ENCODE data around the gene MYH3.

The MYH3 gene

DNA sequence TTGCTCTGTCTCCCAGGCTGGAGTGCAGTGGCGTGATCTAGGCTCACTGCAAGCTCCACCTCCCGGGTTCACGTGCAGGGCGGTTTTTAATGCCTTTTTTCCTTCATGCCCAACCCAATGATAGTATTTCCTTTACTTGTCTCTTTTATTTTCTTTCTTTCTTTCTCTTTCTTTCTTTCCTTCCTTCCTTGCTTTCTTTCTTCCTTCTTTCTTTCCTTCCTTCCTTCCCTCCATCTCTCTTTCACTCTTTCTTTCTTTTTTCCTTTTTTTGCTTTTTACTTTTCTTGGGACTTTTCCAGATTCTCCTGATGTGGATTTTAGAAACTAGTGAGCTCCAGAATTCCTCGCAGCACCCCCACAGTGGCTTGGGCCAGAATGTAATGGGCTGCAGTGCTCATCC lies 3.1 kb downstream of the MYH3 start:
- Histone ChIP-seq H3K4me2 (ENCODE audit: low read length) (no peak overlapping the region), H3K79me2 (ENCODE audit: control insufficient read depth, low read length) (no peaks in the 10 kb centered on the region), H3F3A (ENCODE audit: control insufficient read depth, insufficient read depth) (no peaks in the 10 kb centered on the region), H3K27me3 (ENCODE audit: control insufficient read depth, low read length) (no peaks in the 10 kb centered on the region), H3K36me3 (ENCODE audit: control insufficient read depth, low read length) (no peaks in the 10 kb centered on the region), H3K4me3 (ENCODE audit: low read length) (no peak overlapping the region), H3K4me1 (ENCODE audit: control insufficient read depth, low read length) (no peaks in the 10 kb centered on the region), H4K20me1 (ENCODE audit: control insufficient read depth, insufficient read depth, low read depth, low read length) (no peaks in the 10 kb centered on the region), H3K27ac (ENCODE audit: low read depth, low read length) (no peak overlapping the region), H3K9me3 (ENCODE audit: control insufficient read depth, insufficient read depth, low read length) (no peaks in the 10 kb centered on the region), H3K9me2 (replicated peaks; ENCODE audit: control insufficient read depth, low read length) (no peaks in the 10 kb centered on the region)
- TF ChIP-seq, protein P1, sequence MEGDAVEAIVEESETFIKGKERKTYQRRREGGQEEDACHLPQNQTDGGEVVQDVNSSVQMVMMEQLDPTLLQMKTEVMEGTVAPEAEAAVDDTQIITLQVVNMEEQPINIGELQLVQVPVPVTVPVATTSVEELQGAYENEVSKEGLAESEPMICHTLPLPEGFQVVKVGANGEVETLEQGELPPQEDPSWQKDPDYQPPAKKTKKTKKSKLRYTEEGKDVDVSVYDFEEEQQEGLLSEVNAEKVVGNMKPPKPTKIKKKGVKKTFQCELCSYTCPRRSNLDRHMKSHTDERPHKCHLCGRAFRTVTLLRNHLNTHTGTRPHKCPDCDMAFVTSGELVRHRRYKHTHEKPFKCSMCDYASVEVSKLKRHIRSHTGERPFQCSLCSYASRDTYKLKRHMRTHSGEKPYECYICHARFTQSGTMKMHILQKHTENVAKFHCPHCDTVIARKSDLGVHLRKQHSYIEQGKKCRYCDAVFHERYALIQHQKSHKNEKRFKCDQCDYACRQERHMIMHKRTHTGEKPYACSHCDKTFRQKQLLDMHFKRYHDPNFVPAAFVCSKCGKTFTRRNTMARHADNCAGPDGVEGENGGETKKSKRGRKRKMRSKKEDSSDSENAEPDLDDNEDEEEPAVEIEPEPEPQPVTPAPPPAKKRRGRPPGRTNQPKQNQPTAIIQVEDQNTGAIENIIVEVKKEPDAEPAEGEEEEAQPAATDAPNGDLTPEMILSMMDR (IDR thresholded peaks at IDR 0.05; ENCODE audit: low read depth, low read length, poor library complexity, severe bottlenecking) = no peak
- no peak for TF ChIP-seq EZH2phosphoT487 (IDR thresholded peaks at IDR 0.05; ENCODE audit: borderline replicate concordance, low read length)

DNA sequence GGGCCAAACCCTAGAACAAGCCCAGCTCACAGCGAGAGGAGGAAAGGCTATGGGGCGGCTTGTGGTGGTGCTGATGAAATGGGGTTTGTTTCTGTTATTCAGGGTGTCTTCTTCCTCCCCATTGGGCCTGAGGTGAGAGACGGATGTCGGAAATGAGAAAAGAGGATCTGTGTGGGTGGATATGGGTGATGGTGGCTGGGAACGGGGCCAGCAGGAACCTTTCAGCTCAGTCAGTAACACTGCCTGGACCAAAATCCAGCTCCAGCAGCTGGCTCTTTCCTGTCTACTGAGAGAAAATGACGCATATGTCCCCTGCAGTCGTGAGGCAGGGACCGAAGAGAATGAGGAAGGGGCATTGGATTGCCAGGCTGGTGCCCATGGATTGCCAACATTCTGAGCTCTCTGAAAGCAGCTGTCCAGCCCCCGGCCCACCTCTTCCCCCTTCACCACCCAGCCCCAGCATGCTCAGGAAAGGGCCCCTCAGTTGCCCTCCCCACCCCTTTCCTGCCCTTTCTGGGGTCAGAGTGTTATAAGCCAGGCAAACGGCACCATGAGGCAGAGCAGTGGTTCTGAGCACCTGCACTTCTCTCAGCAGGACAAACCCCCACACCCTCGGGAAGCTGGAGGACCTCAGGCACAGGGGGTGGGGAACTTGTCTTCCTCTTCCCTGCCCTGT lies 4.0 kb downstream of the MYH3 start:
- Histone ChIP-seq H3K79me2 (ENCODE audit: control insufficient read depth, low read length) (no peaks in the 10 kb centered on the region), H3K9me3 (ENCODE audit: control insufficient read depth, insufficient read depth, low read length) (no peaks in the 10 kb centered on the region), H3F3A (ENCODE audit: control insufficient read depth, insufficient read depth) (no peaks in the 10 kb centered on the region), H3K27me3 (ENCODE audit: control insufficient read depth, low read length) (no peaks in the 10 kb centered on the region), H3K4me3 (ENCODE audit: low read length) (no peak overlapping the region), H3K27ac (ENCODE audit: low read depth, low read length) (no peak overlapping the region), H4K20me1 (ENCODE audit: control insufficient read depth, insufficient read depth, low read depth, low read length) (no peaks in the 10 kb centered on the region), H3K4me1 (ENCODE audit: control insufficient read depth, low read length) (no peaks in the 10 kb centered on the region), H3K9me2 (replicated peaks; ENCODE audit: control insufficient read depth, low read length) (no peaks in the 10 kb centered on the region), H3K36me3 (ENCODE audit: control insufficient read depth, low read length) (no peaks in the 10 kb centered on the region), H3K4me2 (ENCODE audit: low read length) (no peak overlapping the region)
- TF ChIP-seq, protein P1 (IDR thresholded peaks at IDR 0.05; ENCODE audit: low read depth, low read length, poor library complexity, severe bottlenecking) = no peak
- TF ChIP-seq EZH2phosphoT487 (IDR thresholded peaks at IDR 0.05; ENCODE audit: borderline replicate concordance, low read length) = no peak

DNA sequence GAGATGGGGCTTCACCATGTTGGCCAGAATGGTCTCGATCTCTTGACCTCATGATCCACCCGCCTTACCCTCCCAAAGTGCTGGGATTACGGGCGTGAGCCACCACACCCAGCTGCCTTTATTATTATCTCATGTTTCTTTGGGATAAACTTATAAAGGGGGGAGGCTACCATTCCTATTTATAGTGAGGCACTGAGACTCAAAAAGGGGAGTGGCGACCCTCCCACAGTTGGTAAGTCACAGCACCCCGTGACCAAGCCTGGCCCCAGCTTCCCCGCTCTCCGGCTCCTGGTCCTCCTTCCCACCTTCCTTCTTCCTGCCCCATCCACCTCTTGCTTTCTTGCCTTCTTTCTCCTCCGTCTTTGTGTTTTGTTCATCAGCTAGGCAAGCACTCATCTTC lies 5.2 kb downstream of the MYH3 start:
- no peak overlapping the region for H3K4me3 ChIP-seq (ENCODE audit: low read length)
- H3K4me1 ChIP-seq (ENCODE audit: control insufficient read depth, low read length) = no peaks in the 10 kb centered on the region
- H3K9me2 ChIP-seq (replicated peaks; ENCODE audit: control insufficient read depth, low read length) = no peaks in the 10 kb centered on the region
- H3K36me3 ChIP-seq (ENCODE audit: control insufficient read depth, low read length) = no peaks in the 10 kb centered on the region
- no peaks in the 10 kb centered on the region for H3K27me3 ChIP-seq (ENCODE audit: control insufficient read depth, low read length)
- no peaks in the 10 kb centered on the region for H3K79me2 ChIP-seq (ENCODE audit: control insufficient read depth, low read length)
- no peaks in the 10 kb centered on the region for H3K9me3 ChIP-seq (ENCODE audit: control insufficient read depth, insufficient read depth, low read length)
- H4K20me1 ChIP-seq (ENCODE audit: control insufficient read depth, insufficient read depth, low read depth, low read length) = no peaks in the 10 kb centered on the region
- H3K4me2 ChIP-seq (ENCODE audit: low read length) = no peak overlapping the region
- TF ChIP-seq EZH2phosphoT487 (IDR thresholded peaks at IDR 0.05; ENCODE audit: borderline replicate concordance, low read length) = no peak
- TF ChIP-seq, protein P1 (IDR thresholded peaks at IDR 0.05; ENCODE audit: low read depth, low read length, poor library complexity, severe bottlenecking) = no peak
- H3K27ac ChIP-seq (ENCODE audit: low read depth, low read length) = no peak overlapping the region
- H3F3A ChIP-seq (ENCODE audit: control insufficient read depth, insufficient read depth) = no peaks in the 10 kb centered on the region

Measured in DOHH2 (cell line).